ENCODE results near the gene CTSO.
A peak's percentile ranks its signal among the peaks of the same experiment; 100 is the strongest.

Gene CTSO

DNA sequence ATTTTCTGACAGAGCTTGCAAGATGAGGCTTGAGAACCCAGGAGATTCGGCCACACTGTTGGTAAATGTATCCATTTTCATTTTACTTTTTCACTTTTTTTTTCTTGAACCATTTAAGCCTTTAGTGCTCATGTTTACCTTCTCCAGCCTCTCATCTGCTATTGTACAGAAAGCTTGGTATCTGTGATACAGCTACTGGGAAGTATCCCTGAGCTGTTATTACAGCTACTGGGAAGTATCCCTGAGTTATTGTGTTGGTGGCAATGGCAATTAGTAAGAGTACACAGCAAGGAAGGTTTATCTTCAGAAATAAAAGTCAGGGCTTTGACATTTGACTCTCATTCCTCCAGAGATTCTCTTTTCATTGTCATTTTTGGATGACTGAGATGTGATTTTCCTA, 11.8 kb downstream of the CTSO start:
- TF ChIP-seq YY1 (IDR thresholded peaks at IDR 0.05; ENCODE audit: low read depth) (no peak), CREB1 (IDR thresholded peaks at IDR 0.05; ENCODE audit: low read depth) (no peak), EGR1 (IDR thresholded peaks at IDR 0.05) (no peak)
- TF ChIP-seq, protein P1, sequence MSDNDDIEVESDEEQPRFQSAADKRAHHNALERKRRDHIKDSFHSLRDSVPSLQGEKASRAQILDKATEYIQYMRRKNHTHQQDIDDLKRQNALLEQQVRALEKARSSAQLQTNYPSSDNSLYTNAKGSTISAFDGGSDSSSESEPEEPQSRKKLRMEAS (IDR thresholded peaks at IDR 0.05): no peak

- TF ChIP-seq TEAD4 (IDR thresholded peaks at IDR 0.05) (peak; percentile 37; the same call in 1 of the 2 replicates), CREB1 (IDR thresholded peaks at IDR 0.05; ENCODE audit: low read depth) (no peak), NFIC (IDR thresholded peaks at IDR 0.05) (no peak)
Measured at GRCh38 chr4:155941085-155941790, 12.4 kb downstream of the CTSO start.

DNA sequence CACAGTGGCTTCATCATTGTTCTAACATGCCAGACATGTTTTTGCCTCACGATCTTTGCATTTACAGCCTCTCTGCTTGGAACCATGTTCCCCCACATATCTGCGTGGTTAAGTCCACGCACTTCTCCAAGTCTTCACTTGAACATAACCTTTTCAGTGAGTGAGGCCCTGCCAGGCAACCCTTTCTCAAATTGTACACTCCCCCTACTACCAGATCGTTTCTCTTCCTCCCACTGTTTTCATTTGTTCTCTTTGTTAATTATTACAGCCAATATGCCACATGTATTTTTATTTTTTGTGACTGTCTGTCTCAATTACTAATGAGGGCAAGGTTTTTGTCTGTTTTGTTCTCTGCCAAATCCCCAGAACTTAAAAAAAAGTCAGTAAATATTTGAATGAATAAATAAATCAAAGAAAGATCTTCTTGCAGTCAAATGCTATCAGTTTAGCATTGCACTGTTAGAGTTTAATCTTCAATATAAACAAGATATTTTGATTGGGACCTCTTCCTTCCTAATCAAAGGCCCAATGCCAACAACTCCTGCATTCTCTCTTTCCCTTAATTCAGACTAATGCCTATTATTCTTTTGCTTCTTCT, 18.2 kb downstream of the CTSO start:
- TF ChIP-seq, protein P1 (IDR thresholded peaks at IDR 0.05): no peak
- no peak for TF ChIP-seq EGR1 (IDR thresholded peaks at IDR 0.05)
- TF ChIP-seq TEAD4 (IDR thresholded peaks at IDR 0.05): no peak
- TF ChIP-seq RAD21 (IDR thresholded peaks at IDR 0.05; ENCODE audit: low read depth): no peak
- no peak for TF ChIP-seq NFIC (IDR thresholded peaks at IDR 0.05)
- TF ChIP-seq FOXM1 (IDR thresholded peaks at IDR 0.05; ENCODE audit: borderline replicate concordance, low read depth): no peak
- TF ChIP-seq CREB1 (IDR thresholded peaks at IDR 0.05; ENCODE audit: low read depth): no peak
- TF ChIP-seq, protein P2, sequence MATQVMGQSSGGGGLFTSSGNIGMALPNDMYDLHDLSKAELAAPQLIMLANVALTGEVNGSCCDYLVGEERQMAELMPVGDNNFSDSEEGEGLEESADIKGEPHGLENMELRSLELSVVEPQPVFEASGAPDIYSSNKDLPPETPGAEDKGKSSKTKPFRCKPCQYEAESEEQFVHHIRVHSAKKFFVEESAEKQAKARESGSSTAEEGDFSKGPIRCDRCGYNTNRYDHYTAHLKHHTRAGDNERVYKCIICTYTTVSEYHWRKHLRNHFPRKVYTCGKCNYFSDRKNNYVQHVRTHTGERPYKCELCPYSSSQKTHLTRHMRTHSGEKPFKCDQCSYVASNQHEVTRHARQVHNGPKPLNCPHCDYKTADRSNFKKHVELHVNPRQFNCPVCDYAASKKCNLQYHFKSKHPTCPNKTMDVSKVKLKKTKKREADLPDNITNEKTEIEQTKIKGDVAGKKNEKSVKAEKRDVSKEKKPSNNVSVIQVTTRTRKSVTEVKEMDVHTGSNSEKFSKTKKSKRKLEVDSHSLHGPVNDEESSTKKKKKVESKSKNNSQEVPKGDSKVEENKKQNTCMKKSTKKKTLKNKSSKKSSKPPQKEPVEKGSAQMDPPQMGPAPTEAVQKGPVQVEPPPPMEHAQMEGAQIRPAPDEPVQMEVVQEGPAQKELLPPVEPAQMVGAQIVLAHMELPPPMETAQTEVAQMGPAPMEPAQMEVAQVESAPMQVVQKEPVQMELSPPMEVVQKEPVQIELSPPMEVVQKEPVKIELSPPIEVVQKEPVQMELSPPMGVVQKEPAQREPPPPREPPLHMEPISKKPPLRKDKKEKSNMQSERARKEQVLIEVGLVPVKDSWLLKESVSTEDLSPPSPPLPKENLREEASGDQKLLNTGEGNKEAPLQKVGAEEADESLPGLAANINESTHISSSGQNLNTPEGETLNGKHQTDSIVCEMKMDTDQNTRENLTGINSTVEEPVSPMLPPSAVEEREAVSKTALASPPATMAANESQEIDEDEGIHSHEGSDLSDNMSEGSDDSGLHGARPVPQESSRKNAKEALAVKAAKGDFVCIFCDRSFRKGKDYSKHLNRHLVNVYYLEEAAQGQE (IDR thresholded peaks at IDR 0.05; ENCODE audit: low read depth): no peak
- TF ChIP-seq CEBPB (IDR thresholded peaks at IDR 0.05): no peak
- no peak for TF ChIP-seq TCF12 (IDR thresholded peaks at IDR 0.05; ENCODE audit: low read depth)
- no peak for TF ChIP-seq EP300 (IDR thresholded peaks at IDR 0.05; ENCODE audit: borderline replicate concordance)
- no peak for TF ChIP-seq YY1 (IDR thresholded peaks at IDR 0.05; ENCODE audit: low read depth)
- TF ChIP-seq ZBTB7A (IDR thresholded peaks at IDR 0.05; ENCODE audit: low read depth): no peak
- TF ChIP-seq, protein P3, sequence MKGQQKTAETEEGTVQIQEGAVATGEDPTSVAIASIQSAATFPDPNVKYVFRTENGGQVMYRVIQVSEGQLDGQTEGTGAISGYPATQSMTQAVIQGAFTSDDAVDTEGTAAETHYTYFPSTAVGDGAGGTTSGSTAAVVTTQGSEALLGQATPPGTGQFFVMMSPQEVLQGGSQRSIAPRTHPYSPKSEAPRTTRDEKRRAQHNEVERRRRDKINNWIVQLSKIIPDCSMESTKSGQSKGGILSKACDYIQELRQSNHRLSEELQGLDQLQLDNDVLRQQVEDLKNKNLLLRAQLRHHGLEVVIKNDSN (IDR thresholded peaks at IDR 0.05): no peak
- TF ChIP-seq TAF1 (IDR thresholded peaks at IDR 0.05; ENCODE audit: low read depth): no peak

GRCh38 chr4:155931634-155932033, 22.0 kb downstream of the CTSO start:
- TF ChIP-seq FOXM1 (IDR thresholded peaks at IDR 0.05; ENCODE audit: borderline replicate concordance, low read depth) (no peak), EP300 (IDR thresholded peaks at IDR 0.05; ENCODE audit: borderline replicate concordance) (no peak), CEBPB (IDR thresholded peaks at IDR 0.05) (no peak), TCF12 (IDR thresholded peaks at IDR 0.05; ENCODE audit: low read depth) (no peak), TEAD4 (IDR thresholded peaks at IDR 0.05) (no peak), CREB1 (IDR thresholded peaks at IDR 0.05; ENCODE audit: low read depth) (no peak), YY1 (IDR thresholded peaks at IDR 0.05; ENCODE audit: low read depth) (no peak), NFIC (IDR thresholded peaks at IDR 0.05) (no peak), EGR1 (IDR thresholded peaks at IDR 0.05) (no peak)
- TF ChIP-seq, protein P1 (IDR thresholded peaks at IDR 0.05): no peak
- TF ChIP-seq, protein P3 (IDR thresholded peaks at IDR 0.05): no peak
- TF ChIP-seq, protein P2 (IDR thresholded peaks at IDR 0.05; ENCODE audit: low read depth): no peak

DNA sequence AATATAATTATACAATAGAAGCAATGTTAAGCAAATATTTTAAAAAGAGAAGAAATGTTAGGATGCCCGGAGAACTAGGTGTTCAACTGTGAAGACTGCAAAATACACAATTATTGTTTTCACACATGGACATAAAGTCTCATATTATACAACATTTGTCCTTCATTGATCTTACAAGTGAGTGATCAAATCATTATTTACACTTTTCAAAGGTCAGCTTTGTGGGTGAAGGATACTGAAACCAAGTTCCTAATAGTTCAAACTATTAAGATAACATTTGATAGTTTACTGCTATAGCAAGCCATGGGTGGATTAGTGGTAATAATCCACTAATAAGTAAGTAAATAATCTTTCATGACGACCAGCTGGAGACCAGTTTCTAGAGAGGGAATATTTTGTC, 23.3 kb downstream of the CTSO start:
- TF ChIP-seq, protein P1 (IDR thresholded peaks at IDR 0.05): no peak
- TF ChIP-seq RAD21 (IDR thresholded peaks at IDR 0.05; ENCODE audit: low read depth) (no peak), TCF12 (IDR thresholded peaks at IDR 0.05; ENCODE audit: low read depth) (no peak), CREB1 (IDR thresholded peaks at IDR 0.05; ENCODE audit: low read depth) (no peak), NFIC (IDR thresholded peaks at IDR 0.05) (no peak), EP300 (IDR thresholded peaks at IDR 0.05; ENCODE audit: borderline replicate concordance) (no peak), FOXM1 (IDR thresholded peaks at IDR 0.05; ENCODE audit: borderline replicate concordance, low read depth) (no peak), TEAD4 (IDR thresholded peaks at IDR 0.05) (no peak), TAF1 (IDR thresholded peaks at IDR 0.05; ENCODE audit: low read depth) (no peak), ZBTB7A (IDR thresholded peaks at IDR 0.05; ENCODE audit: low read depth) (no peak), CEBPB (IDR thresholded peaks at IDR 0.05) (no peak), YY1 (IDR thresholded peaks at IDR 0.05; ENCODE audit: low read depth) (no peak), EGR1 (IDR thresholded peaks at IDR 0.05) (no peak)
- TF ChIP-seq, protein P2 (IDR thresholded peaks at IDR 0.05; ENCODE audit: low read depth): no peak
- TF ChIP-seq, protein P3 (IDR thresholded peaks at IDR 0.05): no peak
